Inflammatory macrophage treated with lipopolysaccharide for 1 hour (primary cell): Measurements from ENCODE around the gene HAAO.

Source experiments
- DNase-seq, 2 donors: peaks; one replicate each; pipeline ENCODE4 v3.0.0-alpha.2; 2020 to 2022

Gene HAAO

DNA sequence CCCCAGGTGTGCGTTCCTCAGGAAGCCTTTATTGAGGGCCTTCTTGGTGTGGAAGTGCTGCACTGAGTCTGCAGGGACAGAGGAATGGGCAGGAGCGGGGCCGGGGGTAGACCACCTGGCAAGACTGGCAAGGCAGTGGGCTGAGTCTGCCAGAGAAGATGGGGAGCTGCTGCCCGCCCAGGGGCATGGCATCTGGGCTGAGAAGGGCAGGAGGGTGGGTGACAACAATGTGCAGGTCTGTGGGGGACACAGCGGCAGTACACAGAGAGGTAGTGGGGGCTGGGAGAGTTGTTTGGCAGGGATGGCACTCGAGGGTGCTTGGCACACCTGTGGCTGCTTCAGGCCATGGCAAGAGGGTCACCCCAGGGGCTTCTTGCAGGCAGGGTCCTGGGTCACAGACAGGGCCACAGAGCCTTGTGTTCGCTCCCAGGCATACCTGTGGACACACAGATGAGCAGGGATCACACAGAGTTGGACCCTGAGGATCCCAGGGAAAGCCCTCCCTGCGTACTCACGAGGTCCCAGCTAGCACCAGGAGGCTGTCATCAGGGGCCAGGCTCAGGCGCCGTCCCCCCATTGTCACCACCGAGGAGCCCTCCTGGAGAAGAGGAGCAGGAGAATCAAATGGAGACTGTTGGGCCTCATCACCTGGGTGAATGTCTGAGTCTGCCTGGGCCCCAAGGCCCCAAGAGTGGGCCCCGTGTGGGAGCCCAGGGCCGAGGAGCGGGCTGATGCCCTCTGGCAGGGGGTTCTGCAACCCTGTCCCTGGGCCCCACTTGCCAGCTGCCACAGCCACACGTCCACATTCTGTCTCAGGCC is 25.1 kb downstream of the HAAO start:
- no peak for DNase-seq

DNA sequence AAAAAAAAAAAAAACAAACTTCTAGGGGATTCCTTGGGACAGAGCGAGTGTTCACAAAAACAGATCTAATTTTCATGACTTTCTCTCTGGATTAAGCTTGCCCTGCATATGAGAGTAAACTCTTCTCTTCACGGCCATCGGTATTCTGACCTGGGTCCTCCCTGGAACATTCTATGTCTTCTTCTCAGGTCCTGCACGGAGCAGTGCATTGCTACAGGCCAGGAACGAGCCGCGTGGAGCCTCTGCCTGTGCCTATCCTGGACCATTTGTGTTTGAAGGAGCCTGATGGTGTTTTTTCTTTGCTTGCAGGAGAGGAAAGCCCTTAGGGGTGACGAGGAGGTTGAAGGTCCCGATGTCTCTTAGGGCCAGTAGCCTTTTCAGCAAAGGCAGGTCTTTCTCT is 26.7 kb downstream of the HAAO start:
- no peak for DNase-seq

DNA sequence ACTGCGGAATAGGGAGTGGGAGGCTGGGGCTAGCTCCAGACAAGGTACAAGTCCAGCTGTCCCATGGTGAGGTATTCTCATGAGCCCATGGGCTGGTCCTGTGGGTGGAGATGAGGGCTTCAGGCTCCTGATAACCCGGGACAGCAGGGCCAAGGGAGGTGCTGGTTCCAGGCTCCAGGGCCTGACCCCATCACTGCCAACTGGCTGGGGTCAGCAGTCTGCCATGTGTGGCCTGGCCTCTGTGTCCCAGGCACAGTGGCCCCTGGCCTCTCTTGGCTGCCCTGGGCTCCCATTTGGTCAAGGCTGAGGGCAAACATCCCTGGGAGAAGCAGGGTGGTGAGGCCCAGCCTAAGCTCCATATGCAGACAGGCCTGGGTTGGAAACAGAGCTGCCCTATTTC is 27.5 kb downstream of the HAAO start:
- DNase-seq, result no peak

DNA sequence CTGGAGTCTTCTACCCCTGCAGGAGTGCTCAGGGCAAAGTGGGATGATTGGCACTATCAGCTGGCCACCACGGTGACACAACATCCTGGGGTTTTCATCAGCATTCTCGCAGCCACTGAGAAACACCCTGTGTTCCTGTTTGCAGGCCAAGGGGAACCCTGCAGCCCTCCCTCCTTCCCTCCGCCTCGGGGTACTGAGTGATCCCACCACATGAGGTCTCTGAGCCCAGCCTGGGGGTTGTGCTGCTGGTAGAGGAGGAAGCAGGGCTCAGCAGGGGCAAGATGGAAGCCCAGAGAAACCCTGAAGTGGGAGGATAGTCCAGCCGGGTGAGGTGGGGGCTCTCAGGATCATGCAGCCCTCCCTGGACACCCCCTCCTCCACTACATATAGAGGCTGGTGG is 28.3 kb downstream of the HAAO start, which contains the start of gene OXER1:
Gene OXER1 (minus strand): TSS at position 40 of the 400 bp plus-strand sequence. CDS start 73 bp downstream, outside the sequence.
- peak; percentile 58 to 87 for DNase-seq

DNA sequence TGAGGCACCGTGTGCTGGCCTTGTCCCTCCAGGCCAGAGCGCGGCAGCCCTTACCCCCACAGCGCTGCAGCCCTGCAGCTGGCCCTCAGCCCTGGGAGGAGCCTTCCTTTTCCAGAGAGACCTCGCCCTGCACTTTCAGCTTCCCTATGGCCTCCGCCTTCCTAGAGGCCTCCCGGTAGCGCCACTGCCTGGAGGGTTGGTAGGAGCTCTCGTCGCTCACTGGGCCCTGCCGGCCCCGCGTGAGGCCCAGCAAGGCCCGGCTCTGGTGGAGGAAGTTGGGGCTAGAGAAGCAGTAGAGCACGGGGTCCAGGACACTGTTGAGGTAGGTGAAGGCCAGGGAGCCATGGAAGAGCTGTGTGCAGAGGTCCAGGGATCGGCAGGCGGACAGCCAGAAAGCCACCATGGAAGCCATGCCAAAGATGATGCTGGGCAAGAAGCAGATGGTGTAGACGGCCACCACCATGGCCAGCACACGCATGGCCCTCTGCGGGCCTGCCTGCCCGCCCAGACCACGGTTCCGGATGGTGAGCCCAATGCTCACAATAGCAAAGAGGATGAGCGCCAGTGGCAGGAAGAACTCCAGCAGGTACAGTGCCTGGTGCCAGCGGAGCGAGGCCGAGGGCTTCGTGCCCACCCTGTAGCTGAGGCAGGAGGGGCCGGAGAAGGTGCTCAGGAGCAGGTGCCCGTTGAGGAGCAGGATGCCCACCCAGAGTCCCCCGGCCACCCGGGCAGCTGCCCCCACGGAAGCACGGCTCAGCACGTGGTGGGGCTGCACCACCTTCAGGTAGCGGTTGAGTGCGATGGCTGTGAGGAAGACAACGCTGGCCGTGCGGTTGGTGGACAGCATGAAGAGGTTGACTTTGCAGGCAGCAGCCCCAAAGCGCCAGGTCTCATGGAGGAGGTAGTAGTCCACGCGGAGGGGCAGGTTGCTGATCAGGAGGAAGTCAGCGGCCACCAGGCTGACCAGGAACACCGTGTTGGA is 29.3 kb downstream of the HAAO start:
- DNase-seq, result no peak

DNA sequence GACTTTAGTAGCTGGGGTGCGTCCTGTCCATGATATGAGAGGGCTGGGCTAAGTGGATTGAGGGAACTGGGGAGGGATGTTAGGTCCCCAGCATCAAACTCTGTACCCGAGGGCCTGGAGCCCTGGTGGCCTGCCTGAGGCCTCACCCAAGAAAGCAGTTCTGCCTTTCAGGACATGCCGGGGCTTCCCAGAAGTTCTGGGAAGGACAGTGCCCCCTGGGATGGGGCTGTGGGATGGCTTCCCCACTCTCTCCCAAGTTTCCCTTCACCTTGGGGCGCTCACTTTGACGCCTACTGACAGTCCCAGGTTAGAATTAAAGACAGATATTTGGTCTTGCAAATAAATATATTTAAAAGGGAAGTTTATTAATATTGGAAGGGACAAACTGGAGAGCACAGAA is 30.2 kb downstream of the HAAO start:
- no peak for DNase-seq

DNA sequence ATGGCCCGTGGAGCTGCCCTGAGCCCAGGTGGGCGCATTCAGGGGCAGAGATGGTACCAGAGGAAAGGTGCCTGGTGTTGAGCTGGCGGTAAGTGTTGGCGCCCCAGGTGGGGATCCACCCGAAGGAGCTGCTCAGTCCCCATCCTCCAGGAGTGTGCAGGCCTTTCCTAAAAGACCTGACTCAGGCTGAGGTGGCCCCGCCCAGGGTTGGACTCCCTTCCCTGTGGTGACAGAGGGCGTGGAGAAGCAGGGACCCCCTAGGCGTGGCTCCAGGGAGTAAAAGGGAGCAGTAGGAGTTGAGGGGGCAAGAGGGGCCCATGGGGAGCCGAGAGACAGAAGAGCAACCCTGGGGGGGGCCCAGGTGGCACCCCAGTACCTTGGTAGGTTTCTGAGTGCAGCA is 30.8 kb downstream of the HAAO start:
- DNase-seq, result no peak

DNA sequence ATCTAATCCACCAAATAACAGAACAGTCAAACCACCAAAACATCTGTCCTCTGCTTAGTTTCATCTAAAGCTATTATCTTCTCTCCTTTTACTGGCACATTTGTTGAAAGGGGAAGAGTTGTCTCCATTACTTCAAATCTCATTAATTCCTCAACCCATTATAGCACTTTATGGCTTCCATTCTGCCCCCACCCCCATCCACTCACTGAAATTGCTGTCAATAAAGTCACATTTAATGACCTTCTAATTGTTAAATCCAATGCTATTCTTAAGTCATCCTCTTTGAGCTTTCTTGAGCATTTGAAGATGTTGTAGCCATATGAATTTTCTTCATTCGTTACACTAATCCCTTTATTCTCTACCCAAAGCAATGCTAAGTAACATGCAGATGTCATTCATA is 33.6 kb downstream of the HAAO start:
- DNase-seq, result no peak

DNA sequence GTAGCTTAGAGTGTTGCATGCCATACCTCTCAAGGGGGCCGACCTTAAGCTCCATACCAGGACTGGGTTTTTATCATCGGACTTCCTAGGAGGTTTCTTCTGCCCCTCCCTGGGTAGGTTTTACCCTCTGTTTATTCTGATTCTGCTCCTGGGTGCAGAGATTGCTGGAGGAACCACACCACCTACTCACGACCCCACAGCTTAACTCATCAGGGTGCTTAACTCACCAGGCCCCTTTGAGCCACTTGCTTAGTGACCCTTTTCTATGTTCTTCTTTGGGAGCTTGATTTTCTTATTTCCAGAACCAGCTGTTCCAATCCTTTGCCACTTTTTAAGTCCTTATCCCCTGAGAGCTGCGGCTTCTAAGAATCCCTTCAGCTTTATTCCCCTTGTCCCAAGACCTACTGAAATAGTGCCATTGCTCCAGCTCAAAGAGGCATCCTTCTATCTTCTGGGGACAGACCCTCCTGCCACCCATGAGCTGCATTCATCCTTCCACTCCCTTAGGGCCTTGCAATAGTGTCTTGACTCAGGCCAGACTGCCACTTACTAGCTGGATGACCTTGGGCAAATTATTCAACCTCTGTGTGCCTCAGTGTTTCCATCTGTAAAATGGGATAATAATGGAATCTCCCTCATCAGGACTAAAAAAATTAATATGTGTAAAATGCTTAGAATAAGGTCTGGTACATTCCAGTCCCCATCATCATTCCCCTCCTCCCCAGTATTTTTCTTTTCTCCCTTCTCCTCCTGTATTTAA is 34.2 kb downstream of the HAAO start:
- DNase-seq, result no peak

DNA sequence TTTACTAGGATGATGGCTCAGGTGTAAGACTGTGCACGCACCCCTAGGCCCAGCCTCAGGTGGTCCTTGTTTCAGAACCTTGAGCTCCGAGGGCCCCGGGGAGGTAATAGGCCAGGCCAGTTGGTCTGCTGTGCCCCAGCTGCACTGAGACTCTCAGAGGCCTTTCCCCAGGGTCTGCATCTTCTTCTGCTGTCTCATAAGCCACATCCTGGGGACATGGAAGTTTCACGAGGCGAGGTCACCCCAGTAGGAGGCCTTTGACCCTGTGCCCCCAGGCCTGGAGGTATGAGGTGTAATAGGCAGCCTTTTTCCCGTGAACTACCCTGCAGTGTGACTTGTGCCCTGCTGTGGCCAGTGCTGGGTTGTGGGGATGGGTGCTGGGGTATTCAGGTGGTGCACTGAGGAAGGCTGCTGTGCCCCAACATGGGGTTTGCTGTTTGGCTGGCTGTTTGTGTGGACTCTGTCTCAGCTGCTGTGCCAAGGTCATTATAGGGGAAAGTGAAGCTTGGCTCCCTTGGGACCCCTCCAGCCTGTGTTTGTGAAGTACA is 35.3 kb downstream of the HAAO start:
- DNase-seq, result peak in 1 of 2 donors; percentile 22

DNA sequence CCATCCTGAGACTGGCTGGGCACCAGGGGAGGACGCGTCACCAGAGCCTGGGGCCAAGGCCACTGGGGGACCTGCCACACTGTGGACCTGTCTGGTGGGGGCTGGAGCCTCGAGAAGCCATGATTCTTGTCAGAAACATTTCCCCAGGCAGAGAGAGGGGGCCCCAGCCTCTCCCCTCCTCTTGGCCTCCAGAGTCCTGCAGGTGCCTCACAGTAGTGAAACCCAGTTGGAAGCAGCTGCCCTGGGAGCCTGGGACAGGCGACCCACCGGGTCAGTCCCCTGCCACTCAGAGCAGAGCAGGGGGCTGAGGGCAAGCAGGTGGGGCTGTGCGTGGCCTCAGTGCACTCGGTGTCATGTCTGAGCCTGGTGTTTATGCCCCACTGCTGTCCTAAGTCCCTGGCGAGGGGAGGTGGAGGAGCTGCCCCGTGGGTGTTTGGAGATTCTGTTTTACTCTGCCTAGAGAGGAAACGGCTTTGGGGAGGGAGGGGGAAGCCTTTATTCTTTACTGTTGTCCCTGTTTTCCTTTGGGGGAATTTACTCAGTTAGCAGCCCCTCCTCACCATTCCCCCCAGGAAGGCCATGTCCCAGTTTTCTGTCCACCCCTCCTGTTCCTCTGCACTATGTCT is 36.1 kb downstream of the HAAO start:
- DNase-seq, result no peak

DNA sequence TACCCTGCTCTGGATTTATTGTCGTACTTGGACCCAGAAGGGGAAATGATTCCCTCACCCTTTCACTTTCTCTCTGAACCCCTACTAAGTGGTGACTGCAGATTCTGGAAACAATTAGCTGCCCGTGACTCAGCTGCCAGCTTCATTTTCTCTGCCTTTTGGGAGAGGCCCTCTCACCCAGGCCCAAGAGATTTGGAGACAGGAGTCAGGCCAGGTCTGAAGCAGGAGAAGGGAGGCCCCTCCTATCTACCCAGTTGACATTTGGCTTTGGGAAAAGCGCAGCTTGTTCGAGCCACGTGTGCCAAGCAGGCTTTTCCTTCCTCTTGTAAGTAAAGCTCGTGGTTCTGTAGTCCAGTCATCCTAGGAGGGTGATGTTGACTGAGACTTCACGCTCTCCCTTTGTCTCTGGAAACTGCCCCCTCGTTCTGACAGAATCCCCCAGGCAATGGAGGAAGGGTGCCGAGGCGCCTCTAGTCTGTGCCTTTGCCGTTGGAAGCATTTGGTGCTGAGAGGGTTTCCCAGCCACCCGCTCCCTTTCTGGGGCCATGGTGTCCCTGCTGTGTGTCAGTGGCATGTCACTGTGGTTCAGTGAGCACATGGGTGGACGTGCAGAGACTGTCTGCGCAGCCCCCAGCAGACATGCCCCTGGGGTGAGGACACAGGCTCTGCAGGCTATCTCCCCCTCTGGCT is 37.0 kb downstream of the HAAO start:
- peak; percentile 58 to 73 for DNase-seq

DNA sequence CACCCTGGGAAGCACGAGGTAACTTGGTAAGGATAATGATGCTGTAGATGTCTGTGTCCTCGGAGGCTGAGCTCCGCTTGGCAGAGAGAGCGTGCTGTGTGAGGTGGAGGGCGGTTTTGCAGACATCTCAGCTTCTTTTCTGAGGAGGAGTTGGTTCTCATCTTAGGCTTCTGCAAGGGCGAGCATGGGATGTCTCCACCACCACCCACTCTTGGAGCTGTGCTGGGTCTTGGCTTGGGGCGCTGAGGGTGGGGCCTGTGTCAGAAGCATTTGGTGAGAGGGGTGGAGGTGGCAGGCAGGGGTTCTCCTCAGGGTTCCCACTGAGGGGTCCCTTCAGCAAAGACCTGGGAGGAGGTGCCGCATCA is 37.6 kb downstream of the HAAO start:
- DNase-seq, result peak in 1 of 2 donors; percentile 34

DNA sequence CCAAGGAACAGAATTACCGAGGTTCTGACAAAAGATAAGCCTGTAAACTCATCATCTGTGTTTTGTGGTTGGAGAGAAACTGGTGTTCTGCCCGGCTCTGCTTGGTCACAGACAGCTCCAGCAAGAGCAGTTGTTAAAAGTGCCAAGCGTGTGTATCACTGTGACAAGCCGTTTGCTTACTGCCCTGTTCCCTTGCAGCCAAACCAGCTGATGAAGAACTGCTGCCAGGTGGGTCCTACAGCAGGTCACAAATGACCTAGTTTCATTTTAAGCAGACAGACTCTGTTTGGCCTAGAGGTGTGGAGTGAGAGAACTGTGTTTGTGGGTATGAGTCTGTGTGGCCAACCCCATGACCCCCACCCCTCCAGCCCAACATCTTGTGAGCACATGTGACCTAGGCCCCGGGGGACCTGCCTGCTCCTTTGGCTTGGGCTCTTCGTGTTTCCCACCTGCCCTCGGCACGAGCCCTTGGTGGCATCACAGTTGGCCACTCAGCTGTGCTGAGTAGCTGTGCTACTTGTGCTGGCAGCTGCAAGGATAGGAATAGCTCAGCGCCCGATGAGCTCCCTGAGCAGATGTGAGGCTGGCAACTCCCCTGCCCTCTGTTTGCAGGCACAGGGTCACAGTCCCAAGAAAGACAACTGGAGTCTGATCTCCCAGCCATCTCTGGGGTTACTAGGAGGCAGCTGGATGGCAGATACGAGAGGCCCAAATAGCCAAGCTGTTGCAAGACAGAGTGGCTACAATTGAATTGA is 38.2 kb downstream of the HAAO start:
- DNase-seq, result no peak

DNA sequence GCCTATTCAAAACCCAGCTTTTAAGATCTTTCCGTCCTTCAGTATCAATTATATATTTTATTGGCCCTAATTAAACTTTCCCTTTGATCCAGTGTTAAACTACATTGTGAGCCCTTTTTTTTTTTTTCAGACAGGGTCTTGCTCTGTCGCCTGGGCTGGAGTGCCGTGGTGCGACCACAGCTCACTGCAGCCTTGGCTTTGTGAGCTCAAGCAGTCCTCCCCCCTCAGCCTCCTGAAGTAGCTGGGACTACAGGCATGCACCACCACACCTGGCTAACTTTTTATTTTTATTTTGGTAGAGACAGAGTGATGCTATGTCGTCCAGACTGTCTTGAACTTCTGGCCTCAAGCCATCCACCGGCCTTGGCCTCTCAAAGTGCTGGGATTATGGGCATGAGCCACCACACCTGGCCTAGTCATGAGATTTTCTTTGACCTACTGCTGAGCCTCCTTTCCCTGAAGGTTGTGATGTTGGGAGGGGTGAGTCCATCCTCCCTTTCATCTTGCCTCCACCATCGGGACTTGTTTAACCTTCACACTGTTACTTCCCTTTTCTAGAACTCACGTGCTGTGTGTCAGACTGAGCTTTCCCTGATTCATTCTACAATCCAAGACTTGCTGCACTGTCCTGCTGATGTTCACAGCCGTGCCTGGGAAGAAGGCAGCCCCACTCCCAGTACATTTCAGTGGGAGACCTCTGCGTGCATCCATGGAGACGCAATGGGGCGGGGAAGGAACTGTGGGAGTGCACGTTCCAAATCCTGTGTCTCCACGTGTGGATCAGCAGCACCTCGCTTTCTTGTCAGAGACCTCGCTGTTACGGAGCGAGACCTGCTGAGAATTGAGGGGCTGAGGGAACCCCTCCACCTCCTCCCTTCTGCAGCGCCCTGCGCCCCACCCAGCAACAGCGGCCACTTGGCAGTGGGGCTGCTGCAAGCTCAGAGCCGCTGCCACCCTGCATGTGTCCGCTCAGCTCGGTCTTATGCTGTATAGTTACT is 39.3 kb downstream of the HAAO start:
- peak; percentile 37 to 60 for DNase-seq

DNA sequence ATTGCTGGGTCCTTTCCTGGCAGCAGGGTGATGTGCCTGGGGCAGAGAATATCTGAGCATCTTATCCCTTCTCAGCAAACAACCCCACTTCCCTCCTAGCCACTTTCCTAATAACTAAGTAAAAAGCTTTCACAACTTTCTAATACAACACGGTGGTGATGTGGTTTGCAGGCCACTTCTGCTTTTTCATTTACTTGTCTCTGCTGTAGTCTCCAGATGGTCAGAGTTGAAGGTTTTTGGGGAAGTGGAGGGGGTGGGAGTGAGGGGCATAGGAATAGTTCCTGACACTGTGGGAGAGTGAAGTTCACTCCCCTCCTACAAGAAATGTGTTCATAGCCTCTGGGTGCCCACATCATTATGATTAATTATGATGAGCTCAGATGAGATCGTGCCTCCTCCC is 40.1 kb downstream of the HAAO start:
- peak; percentile 88 to 99 for DNase-seq

DNA sequence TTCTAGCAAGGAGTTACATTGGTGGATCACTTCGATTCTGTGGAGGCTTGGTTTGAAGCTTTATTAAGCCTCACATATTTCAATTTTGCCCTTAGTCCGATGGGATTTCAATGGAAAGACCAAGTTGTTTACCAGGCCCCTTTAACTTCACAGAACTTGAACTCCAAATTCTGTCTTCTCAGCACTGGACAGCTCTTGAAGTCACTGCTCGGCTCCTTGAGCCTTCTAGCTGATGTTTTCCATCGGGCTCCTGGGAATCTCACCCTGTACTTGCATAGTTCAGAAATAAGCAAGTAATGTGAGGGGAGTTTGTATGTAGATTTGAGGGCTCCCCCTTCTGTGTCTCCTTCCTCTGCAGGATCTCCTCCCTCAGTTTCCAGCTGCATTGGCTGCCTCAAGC is 43.5 kb downstream of the HAAO start:
- no peak for DNase-seq

DNA sequence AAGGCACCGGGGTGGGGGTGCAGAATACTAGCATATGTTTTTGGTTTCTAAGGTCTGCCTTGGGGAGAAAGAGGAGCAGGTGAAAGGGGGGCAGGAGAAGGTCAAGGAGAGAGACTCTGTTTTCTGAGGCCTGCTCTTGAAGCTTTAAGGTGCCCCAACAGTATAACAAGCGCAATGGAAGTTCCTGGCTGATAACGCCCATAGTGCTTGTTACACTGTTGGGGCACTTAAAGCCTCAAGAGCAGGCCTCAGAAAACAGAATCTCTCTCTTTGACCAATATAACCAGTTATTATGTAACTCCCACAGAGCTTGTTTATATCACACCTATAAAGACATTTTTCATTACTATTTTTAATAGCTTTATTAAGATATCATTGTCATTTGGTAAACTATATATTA is 45.0 kb downstream of the HAAO start:
- no peak for DNase-seq

DNA sequence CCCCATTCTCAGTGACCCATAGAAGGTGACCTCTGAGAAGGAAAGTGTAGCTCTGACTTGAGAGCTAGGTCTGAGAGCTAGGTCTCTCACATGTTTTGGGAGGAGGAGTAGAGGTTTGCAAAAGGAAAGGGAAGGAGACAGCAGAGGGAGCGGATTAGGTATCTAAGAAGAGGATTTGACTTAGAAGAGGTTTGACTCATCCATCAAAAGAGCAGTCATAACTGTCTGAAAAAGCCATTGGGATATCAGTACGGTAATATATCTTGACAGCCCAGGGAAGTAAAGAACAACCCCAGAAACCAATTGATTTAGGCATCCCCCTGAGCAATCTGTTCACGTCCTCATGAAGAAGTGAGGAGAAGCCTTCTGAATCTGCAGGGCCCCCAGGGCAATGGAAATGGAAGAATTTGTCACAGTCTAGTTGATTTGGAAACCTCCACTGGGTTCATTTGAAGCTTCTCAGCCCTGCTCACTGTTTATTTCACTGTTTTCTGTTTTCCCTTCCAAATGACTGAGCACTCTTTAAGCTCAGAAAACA is 47.8 kb downstream of the HAAO start:
- no peak for DNase-seq
